Measurements from ENCODE around the gene RNF157.
"Not testable (repeated sequence)": the region's sequence is repeated elsewhere in the genome, so short reads cannot be mapped to it uniquely, and the experiment has no call there.

Gene RNF157

GRCh38 chr17:76186774-76187173 lies 53.5 kb downstream of the RNF157 start:
- DNase-seq: not testable (repeated sequence)

- DNase-seq: no peak
Measured at GRCh38 chr17:76184290-76184689, 56.0 kb downstream of the RNF157 start.

GRCh38 chr17:76182016-76182764 lies 58.1 kb downstream of the RNF157 start:
- peak; percentile 74 for DNase-seq

- no peak for DNase-seq
Measured at GRCh38 chr17:76179496-76180467, 60.5 kb downstream of the RNF157 start.

GRCh38 chr17:76178124-76178523 lies 62.2 kb downstream of the RNF157 start:
- no peak for DNase-seq

- no peak for DNase-seq
Measured at GRCh38 chr17:76176701-76177574, 63.4 kb downstream of the RNF157 start.

GRCh38 chr17:76174037-76174436 lies 66.3 kb downstream of the RNF157 start:
- DNase-seq: no peak

GRCh38 chr17:76173474-76173873 lies 66.8 kb downstream of the RNF157 start:
- no peak for DNase-seq

- no peak for DNase-seq
Measured at GRCh38 chr17:76171706-76172105, 68.6 kb downstream of the RNF157 start.

- DNase-seq: no peak
Measured at GRCh38 chr17:76170114-76170513, 70.2 kb downstream of the RNF157 start.

GRCh38 chr17:76166906-76167305 lies 73.4 kb downstream of the RNF157 start:
- DNase-seq: no peak

GRCh38 chr17:76166168-76166567 lies 74.1 kb downstream of the RNF157 start:
- DNase-seq: no peak

- no peak for DNase-seq
Measured at GRCh38 chr17:76164331-76164730, 76.0 kb downstream of the RNF157 start.

- DNase-seq: no peak
Measured at GRCh38 chr17:76163919-76164318, 76.4 kb downstream of the RNF157 start.

- DNase-seq: no peak
Measured at GRCh38 chr17:76161619-76162266, 78.5 kb downstream of the RNF157 start.

GRCh38 chr17:76160896-76161528 lies 79.3 kb downstream of the RNF157 start:
- no peak for DNase-seq

GRCh38 chr17:76159157-76159556 lies 81.1 kb downstream of the RNF157 start:
- DNase-seq: no peak

GRCh38 chr17:76157759-76158158 lies 82.5 kb downstream of the RNF157 start:
- DNase-seq: no peak

- DNase-seq: no peak
Measured at GRCh38 chr17:76156662-76156991, 83.7 kb downstream of the RNF157 start.

- DNase-seq: no peak
Measured at GRCh38 chr17:76155988-76156661, 84.2 kb downstream of the RNF157 start.
